Mesothelial cell of epicardium (in vitro differentiated cells): ENCODE results near the gene ZNHIT2. TPM values are rescaled to one million over a fixed set of nuclear protein-coding genes. Genes with fewer than 3 reads are reported as not detected.

ENCODE experiments used
- DNase-seq, 2 experiments: peaks; one replicate each; pipeline ENCODE4 v3.0.0; 2021; ENCODE audit warnings: low spot score in 2 of 2; ENCODE audit not compliant: unreplicated experiment in 2 of 2
- H3K27ac Mint-ChIP-seq: 2 replicates; pipeline ENCODE4 v1.8.0; 2021; ENCODE audit warnings: mixed read lengths
- H3K27me3 Mint-ChIP-seq: 2 replicates; pipeline ENCODE4 v1.8.0; 2021; ENCODE audit warnings: low read depth, mixed read lengths
- H3K36me3 Mint-ChIP-seq: 2 replicates; pipeline ENCODE4 v1.8.0; 2021; ENCODE audit warnings: mixed read lengths
- H3K4me1 Mint-ChIP-seq: 2 replicates; pipeline ENCODE4 v1.8.0; 2021; ENCODE audit warnings: mixed read lengths
- H3K4me3 Mint-ChIP-seq: 2 replicates; pipeline ENCODE4 v1.8.0; 2021; ENCODE audit warnings: mild to moderate bottlenecking, moderate library complexity, mixed read lengths
- H3K9me3 Mint-ChIP-seq: 2 replicates; pipeline ENCODE4 v1.8.0; 2021; ENCODE audit warnings: mixed read lengths
- total RNA-seq: library from RNA; stranded (reverse); gene quantifications from 3 replicates; pipeline ENCODE4 v1.2.1, GENCODE V29; 2021
- TF ChIP-seq, protein P1 (sequence below): fragments of 200-600 bp; sonication (generic); IDR thresholded peaks from one replicate; pipeline ENCODE4 v1.5.0; 2021; ENCODE audit warnings: antibody characterized with exemption; ENCODE audit not compliant: unreplicated experiment

ZNHIT2 gene
- total RNA-seq, 1 donor from 2014 or later = 7.5 TPM

- TF ChIP-seq, protein P1, sequence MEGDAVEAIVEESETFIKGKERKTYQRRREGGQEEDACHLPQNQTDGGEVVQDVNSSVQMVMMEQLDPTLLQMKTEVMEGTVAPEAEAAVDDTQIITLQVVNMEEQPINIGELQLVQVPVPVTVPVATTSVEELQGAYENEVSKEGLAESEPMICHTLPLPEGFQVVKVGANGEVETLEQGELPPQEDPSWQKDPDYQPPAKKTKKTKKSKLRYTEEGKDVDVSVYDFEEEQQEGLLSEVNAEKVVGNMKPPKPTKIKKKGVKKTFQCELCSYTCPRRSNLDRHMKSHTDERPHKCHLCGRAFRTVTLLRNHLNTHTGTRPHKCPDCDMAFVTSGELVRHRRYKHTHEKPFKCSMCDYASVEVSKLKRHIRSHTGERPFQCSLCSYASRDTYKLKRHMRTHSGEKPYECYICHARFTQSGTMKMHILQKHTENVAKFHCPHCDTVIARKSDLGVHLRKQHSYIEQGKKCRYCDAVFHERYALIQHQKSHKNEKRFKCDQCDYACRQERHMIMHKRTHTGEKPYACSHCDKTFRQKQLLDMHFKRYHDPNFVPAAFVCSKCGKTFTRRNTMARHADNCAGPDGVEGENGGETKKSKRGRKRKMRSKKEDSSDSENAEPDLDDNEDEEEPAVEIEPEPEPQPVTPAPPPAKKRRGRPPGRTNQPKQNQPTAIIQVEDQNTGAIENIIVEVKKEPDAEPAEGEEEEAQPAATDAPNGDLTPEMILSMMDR = no peak
- Mint-ChIP-seq H3K27me3 (no peaks in the 10 kb centered on the region), H3K27ac (no peak overlapping the region), H3K4me1 (peaks cover 24% of the 10 kb centered on the region), H3K36me3 (peaks cover 6% of the 10 kb centered on the region), H3K9me3 (no peaks in the 10 kb centered on the region), H3K4me3 (no peak overlapping the region)
- DNase-seq = no peak
These were observed 7.9 kb upstream of the ZNHIT2 start for GRCh38 chr11:65125197-65126056.

DNA sequence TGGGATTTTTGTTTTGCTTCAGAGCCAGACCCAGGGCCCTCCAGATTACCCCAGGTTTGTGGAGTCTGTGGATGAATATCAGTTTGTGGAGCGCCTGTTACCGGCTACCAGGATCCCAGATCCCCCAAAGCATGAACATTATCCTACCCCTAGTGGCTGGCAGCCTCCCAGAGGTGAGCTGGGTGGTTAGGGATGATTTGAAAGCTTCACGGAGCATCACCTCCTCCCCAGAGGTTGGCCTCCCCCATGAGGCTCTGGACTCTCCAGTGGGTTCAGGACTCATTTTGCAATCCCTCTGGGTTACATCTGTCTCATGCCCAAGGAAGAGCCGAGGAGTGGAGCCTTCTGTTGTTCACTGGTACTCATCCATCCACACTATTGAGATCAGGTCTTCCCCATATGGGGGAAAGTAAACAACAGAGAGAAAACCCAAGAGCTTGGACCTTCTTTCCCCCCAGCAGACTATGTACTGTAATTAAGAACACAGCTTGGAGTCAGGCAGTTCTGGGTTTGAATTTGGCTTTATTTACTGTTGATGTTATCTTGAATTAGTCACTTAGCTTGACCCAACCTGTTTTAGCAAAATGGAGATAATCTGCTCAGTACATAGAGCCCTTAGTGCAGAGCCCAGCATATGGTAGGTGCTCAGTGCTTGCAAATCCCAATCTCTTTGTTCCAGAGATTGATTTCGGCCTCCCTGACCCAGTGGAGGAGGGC is 7.1 kb upstream of the ZNHIT2 start:
- Mint-ChIP-seq H3K27ac (no peak overlapping the region), H3K4me1 (peaks cover 26% of the 10 kb centered on the region), H3K36me3 (peaks cover 8% of the 10 kb centered on the region), H3K27me3 (no peaks in the 10 kb centered on the region), H3K4me3 (peak overlapping the region; percentile 23), H3K9me3 (no peaks in the 10 kb centered on the region)
- DNase-seq = no peak
- TF ChIP-seq, protein P1 = no peak

DNA sequence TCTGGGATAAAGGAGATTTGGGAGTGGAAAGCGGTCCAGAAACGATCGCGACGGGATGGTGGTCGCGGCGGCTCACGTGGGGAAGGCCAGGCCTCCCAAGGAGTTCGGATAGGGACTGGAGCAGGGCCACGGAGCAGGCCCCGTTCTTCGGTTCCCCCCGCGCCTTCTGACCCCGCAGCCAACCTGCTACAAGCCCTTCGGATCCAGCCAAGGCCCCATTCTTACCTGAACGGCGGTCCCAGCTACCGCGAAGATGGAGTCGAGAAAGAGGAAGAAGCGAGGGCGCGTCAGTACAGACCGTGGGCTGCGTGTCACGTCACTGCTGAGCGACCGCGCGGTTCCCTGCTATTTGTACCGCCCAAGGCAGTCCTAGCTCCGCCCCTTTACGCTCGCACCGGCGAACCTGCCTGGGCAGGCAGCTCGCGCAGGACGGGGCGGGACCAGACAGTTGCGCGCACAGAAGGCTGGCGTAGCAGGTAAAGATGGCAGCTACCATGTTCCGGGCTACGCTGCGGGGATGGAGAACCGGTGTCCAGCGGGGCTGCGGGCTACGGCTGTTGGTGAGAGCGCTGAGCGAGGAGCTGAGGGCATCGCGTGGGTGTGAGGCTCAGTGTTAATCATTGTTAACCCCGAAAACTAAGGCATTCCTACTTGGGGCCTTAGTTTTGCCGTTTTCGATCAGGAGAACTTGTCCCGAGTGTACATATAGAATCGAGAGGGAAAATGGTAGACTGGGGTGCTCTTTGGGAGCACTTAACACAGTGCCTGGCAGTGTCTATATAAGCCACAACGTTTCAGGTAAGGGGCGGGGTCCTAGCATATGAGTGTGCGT is 4.6 kb upstream of the ZNHIT2 start, which contains the start of the genes FAU and MRPL49:
Gene FAU (minus strand): TSS at position 270 of the 832 bp plus-strand sequence. CDS start 321 bp downstream, outside the sequence.
Gene MRPL49 (plus strand): TSS at position 457 of the 832 bp plus-strand sequence. CDS start 26 bp downstream, at position 483.
- peak within 1 kb of the TSS; percentile 99 for H3K4me3 Mint-ChIP-seq
- H3K27ac Mint-ChIP-seq = peak within 1 kb of the TSS; percentile 99
- TF ChIP-seq, protein P1 = no peak
- H3K9me3 Mint-ChIP-seq = no peaks in the 10 kb centered on the region
- H3K4me1 Mint-ChIP-seq = peaks cover 30% of the 10 kb centered on the region
- peak; percentile 97 for DNase-seq
- H3K27me3 Mint-ChIP-seq = no peaks in the 10 kb centered on the region
- H3K36me3 Mint-ChIP-seq = peaks cover 14% of the 10 kb centered on the region

DNA sequence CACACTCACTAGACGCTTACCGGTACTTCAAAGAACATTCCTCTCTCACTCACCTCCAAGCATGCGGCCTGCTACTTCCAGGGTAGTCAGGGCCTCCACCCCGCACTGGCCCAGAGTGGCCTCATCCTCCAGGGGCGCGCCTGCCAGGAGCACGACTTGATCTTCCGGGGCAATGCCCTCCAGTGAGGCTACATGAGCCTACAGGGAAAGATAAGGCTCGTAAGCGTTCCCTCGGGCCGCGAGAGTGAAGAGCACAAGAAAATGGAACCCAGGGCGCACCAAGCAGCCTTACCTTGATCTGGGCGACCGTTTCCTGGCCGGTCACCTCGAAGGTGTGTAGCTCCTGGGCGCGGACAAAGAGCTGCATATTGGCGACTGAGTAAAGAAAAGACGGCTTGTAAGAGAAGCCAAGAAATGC is 4.0 kb upstream of the ZNHIT2 start:
- TF ChIP-seq, protein P1 = no peak
- no peaks in the 10 kb centered on the region for H3K9me3 Mint-ChIP-seq
- no peak for DNase-seq
- H3K27me3 Mint-ChIP-seq = no peaks in the 10 kb centered on the region
- peaks cover 33% of the 10 kb centered on the region for H3K4me1 Mint-ChIP-seq
- peak overlapping the region; percentile 99 for H3K27ac Mint-ChIP-seq
- peaks cover 12% of the 10 kb centered on the region for H3K36me3 Mint-ChIP-seq
- peak overlapping the region; percentile 99 for H3K4me3 Mint-ChIP-seq

DNA sequence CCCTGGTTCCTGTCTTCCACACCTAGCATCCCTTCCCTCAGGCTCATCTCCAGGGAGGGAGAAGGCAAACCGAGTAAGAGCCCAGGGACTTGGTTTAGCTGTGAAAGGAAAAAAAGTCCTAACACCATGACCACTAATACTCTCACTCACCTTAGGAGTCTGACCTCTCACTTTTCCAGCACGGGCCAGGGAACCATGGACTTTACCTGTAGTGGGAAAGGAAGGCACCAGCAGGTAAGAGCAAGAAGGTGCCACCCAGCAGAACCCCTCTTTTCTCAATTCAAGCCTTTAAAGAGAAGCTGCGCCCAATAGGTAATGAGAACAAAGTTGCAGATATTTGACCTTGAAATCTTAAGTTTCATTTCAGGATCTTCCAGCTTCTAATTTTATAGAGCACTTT is 3.3 kb upstream of the ZNHIT2 start:
- Mint-ChIP-seq H3K27ac (peak overlapping the region; percentile 99), H3K4me1 (peaks cover 33% of the 10 kb centered on the region), H3K27me3 (no peaks in the 10 kb centered on the region), H3K4me3 (peak overlapping the region; percentile 99), H3K9me3 (no peaks in the 10 kb centered on the region), H3K36me3 (peaks cover 12% of the 10 kb centered on the region)
- TF ChIP-seq, protein P1 = no peak
- DNase-seq = no peak
